HepG2 (cell line): ENCODE measurements around the gene C5orf34. TPM values are rescaled to one million over a fixed set of nuclear protein-coding genes. Genes with fewer than 3 reads are reported as not detected.
A peak's percentile ranks its signal among the peaks of the same experiment; 100 is the strongest.

Experiments
- FOXJ3 ChIP-seq: sonication (generic); formaldehyde crosslinking; IDR thresholded peaks from 2 replicates; pipeline ENCODE4 v1.4.0; 2020; ENCODE audit warnings: missing genetic modification reagents, mild to moderate bottlenecking, borderline replicate concordance
- LCORL ChIP-seq, 2 experiments: fragments of 450-650 bp in 1 of 2; sonication (generic) in 1 of 2; formaldehyde crosslinking in 1 of 2; IDR thresholded peaks; 2 replicates each; pipeline versions ENCODE4 v1.5.0 to v1.6.1; 2017 to 2020; ENCODE audit warnings: antibody characterized with exemption in 1 of 2, missing genetic modification reagents in 1 of 2
- MIER3 ChIP-seq: IDR thresholded peaks from 2 replicates; pipeline ENCODE4 v1.6.1; 2016; ENCODE audit warnings: missing compliant biosample characterization, borderline replicate concordance
- MYNN ChIP-seq: sonication (generic); formaldehyde crosslinking; IDR thresholded peaks from 2 replicates; pipeline ENCODE4 v1.4.0; 2020; ENCODE audit warnings: mild to moderate bottlenecking, low read depth, missing genetic modification reagents
- TOPORS ChIP-seq: sonication (generic); formaldehyde crosslinking; IDR thresholded peaks from 2 replicates; pipeline ENCODE4 v1.8.0; 2023; ENCODE audit warnings: mild to moderate bottlenecking, missing genetic modification reagents
- ZNF446 ChIP-seq: sonication (generic); formaldehyde crosslinking; IDR thresholded peaks from 2 replicates; pipeline ENCODE4 v1.5.0; 2020; ENCODE audit warnings: mild to moderate bottlenecking, missing genetic modification reagents
- ZNF83 ChIP-seq: sonication (generic); formaldehyde crosslinking; IDR thresholded peaks from 2 replicates; pipeline ENCODE4 v1.4.0; 2020; ENCODE audit warnings: missing genetic modification reagents, mild to moderate bottlenecking, borderline replicate concordance
- polyA plus RNA-seq, 8 experiments: library from polyadenylated mRNA; depleted of rRNA in 3 of 8; stranded (reverse) in 7 of 8; unstranded in 1 of 8; fragments of >200 nt; fragmentation: Illumina TruSeq in 4 of 8; extraction: Trizol in 4 of 8; gene quantifications; 2 replicates each; pipeline versions ENCODE4 v1.2.1 to v1.2.3, GENCODE V29; 2011 to 2016; ENCODE audit warnings: low read depth in 4 of 8, missing spikeins in 1 of 8, mixed read lengths in 1 of 8; ENCODE audit not compliant: insufficient read depth in 1 of 8
- total RNA-seq, 5 experiments: library from RNA; depleted of rRNA; stranded (reverse); fragments of >200 nt; fragmentation: Illumina TruSeq; extraction: Trizol; gene quantifications; 2 replicates each; pipeline ENCODE4 v1.2.3, GENCODE V29; 2016; ENCODE audit warnings: low read depth in 1 of 5
- TF ChIP-seq, protein P1 (sequence below): sonication (generic); formaldehyde crosslinking; IDR thresholded peaks from 2 replicates; pipeline ENCODE4 v1.4.0; 2020; ENCODE audit warnings: mild to moderate bottlenecking, low read depth, missing genetic modification reagents
- TF ChIP-seq, protein P2 (sequence below): IDR thresholded peaks from 2 replicates; pipeline ENCODE4 v1.6.1; 2016; ENCODE audit warnings: low read depth, missing genetic modification reagents, missing compliant biosample characterization
- TF ChIP-seq, protein P3 (sequence below): sonication (generic); formaldehyde crosslinking; IDR thresholded peaks from 2 replicates; pipeline ENCODE4 v1.9.0; 2021; ENCODE audit warnings: mild to moderate bottlenecking, missing genetic modification reagents
- TF ChIP-seq, protein P4 (sequence below): sonication (generic); formaldehyde crosslinking; IDR thresholded peaks from 2 replicates; pipeline ENCODE4 v1.5.1; 2020; ENCODE audit warnings: mild to moderate bottlenecking, missing genetic modification reagents

Gene C5orf34
- total and polyA plus RNA-seq, 2 of the 13 experiments (the other 11 are each of a cell fraction or from before 2014, with no cell fraction given), result 3.2 to 6.4 TPM

DNA sequence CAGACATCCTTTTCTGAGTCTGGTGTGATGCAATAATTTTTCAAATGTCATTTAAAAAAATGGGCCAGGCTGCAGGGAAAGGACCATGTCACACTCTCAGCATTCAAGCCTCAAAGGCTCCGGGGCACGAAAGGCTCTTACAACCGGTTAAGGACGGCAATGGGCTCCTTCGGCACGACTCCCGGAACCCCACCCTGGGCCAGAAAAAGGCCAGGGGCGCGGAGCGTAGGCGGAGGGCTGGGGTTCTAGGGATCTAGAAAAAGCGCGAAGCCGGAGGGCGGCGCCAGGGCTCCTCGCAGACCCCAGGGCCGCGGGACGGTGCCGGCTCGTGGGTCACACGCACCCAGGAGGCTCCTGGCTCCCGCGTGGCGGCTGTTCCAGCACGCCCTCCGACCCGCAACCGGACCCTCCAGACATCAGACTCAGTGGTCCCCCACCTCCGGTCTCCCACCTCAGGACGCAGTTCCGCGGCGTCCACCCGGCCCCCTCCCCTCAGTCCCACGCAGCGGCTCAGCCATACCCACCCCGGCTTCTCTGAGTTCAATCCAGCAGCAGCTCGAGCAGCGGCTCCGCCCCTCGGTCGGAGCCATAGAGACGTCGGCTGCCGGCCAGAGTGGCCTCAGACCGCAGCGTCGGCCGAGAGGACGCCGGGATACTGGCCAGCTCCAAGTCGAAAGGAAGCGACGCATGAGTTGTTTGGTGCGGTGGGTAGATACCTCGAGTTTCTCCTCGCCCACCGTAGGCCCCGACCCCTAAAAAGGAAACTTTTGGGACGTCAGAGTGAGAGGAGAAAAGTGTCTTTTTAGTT, 31.4 kb downstream of the C5orf34 start, which contains the start of gene TMEM267 (continued):
- 0 out of 2 replicates have a peak, but pooled peaks have one; percentile 36 for TF ChIP-seq MYNN (CRISPR knock-in tag)
- TF ChIP-seq, protein P1, sequence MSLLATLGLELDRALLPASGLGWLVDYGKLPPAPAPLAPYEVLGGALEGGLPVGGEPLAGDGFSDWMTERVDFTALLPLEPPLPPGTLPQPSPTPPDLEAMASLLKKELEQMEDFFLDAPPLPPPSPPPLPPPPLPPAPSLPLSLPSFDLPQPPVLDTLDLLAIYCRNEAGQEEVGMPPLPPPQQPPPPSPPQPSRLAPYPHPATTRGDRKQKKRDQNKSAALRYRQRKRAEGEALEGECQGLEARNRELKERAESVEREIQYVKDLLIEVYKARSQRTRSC (CRISPR knock-in tag), result no peak
- TF ChIP-seq TOPORS (CRISPR knock-in tag), result no peak
- TF ChIP-seq, protein P2, sequence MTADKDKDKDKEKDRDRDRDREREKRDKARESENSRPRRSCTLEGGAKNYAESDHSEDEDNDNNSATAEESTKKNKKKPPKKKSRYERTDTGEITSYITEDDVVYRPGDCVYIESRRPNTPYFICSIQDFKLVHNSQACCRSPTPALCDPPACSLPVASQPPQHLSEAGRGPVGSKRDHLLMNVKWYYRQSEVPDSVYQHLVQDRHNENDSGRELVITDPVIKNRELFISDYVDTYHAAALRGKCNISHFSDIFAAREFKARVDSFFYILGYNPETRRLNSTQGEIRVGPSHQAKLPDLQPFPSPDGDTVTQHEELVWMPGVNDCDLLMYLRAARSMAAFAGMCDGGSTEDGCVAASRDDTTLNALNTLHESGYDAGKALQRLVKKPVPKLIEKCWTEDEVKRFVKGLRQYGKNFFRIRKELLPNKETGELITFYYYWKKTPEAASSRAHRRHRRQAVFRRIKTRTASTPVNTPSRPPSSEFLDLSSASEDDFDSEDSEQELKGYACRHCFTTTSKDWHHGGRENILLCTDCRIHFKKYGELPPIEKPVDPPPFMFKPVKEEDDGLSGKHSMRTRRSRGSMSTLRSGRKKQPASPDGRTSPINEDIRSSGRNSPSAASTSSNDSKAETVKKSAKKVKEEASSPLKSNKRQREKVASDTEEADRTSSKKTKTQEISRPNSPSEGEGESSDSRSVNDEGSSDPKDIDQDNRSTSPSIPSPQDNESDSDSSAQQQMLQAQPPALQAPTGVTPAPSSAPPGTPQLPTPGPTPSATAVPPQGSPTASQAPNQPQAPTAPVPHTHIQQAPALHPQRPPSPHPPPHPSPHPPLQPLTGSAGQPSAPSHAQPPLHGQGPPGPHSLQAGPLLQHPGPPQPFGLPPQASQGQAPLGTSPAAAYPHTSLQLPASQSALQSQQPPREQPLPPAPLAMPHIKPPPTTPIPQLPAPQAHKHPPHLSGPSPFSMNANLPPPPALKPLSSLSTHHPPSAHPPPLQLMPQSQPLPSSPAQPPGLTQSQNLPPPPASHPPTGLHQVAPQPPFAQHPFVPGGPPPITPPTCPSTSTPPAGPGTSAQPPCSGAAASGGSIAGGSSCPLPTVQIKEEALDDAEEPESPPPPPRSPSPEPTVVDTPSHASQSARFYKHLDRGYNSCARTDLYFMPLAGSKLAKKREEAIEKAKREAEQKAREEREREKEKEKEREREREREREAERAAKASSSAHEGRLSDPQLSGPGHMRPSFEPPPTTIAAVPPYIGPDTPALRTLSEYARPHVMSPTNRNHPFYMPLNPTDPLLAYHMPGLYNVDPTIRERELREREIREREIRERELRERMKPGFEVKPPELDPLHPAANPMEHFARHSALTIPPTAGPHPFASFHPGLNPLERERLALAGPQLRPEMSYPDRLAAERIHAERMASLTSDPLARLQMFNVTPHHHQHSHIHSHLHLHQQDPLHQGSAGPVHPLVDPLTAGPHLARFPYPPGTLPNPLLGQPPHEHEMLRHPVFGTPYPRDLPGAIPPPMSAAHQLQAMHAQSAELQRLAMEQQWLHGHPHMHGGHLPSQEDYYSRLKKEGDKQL (CRISPR knock-in tag), result no peak
- TF ChIP-seq, protein P3, sequence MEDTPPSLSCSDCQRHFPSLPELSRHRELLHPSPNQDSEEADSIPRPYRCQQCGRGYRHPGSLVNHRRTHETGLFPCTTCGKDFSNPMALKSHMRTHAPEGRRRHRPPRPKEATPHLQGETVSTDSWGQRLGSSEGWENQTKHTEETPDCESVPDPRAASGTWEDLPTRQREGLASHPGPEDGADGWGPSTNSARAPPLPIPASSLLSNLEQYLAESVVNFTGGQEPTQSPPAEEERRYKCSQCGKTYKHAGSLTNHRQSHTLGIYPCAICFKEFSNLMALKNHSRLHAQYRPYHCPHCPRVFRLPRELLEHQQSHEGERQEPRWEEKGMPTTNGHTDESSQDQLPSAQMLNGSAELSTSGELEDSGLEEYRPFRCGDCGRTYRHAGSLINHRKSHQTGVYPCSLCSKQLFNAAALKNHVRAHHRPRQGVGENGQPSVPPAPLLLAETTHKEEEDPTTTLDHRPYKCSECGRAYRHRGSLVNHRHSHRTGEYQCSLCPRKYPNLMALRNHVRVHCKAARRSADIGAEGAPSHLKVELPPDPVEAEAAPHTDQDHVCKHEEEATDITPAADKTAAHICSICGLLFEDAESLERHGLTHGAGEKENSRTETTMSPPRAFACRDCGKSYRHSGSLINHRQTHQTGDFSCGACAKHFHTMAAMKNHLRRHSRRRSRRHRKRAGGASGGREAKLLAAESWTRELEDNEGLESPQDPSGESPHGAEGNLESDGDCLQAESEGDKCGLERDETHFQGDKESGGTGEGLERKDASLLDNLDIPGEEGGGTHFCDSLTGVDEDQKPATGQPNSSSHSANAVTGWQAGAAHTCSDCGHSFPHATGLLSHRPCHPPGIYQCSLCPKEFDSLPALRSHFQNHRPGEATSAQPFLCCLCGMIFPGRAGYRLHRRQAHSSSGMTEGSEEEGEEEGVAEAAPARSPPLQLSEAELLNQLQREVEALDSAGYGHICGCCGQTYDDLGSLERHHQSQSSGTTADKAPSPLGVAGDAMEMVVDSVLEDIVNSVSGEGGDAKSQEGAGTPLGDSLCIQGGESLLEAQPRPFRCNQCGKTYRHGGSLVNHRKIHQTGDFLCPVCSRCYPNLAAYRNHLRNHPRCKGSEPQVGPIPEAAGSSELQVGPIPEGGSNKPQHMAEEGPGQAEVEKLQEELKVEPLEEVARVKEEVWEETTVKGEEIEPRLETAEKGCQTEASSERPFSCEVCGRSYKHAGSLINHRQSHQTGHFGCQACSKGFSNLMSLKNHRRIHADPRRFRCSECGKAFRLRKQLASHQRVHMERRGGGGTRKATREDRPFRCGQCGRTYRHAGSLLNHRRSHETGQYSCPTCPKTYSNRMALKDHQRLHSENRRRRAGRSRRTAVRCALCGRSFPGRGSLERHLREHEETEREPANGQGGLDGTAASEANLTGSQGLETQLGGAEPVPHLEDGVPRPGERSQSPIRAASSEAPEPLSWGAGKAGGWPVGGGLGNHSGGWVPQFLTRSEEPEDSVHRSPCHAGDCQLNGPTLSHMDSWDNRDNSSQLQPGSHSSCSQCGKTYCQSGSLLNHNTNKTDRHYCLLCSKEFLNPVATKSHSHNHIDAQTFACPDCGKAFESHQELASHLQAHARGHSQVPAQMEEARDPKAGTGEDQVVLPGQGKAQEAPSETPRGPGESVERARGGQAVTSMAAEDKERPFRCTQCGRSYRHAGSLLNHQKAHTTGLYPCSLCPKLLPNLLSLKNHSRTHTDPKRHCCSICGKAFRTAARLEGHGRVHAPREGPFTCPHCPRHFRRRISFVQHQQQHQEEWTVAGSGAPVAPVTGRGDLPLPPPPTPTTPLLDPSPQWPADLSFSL, result 0 out of 2 replicates have a peak, but pooled peaks have one; percentile 45
- 0 out of 2 replicates have a peak, but pooled peaks have one; percentile 33 for TF ChIP-seq ZNF83 (CRISPR knock-in tag)
- TF ChIP-seq FOXJ3 (CRISPR knock-in tag), result no peak
- TF ChIP-seq, protein P4, sequence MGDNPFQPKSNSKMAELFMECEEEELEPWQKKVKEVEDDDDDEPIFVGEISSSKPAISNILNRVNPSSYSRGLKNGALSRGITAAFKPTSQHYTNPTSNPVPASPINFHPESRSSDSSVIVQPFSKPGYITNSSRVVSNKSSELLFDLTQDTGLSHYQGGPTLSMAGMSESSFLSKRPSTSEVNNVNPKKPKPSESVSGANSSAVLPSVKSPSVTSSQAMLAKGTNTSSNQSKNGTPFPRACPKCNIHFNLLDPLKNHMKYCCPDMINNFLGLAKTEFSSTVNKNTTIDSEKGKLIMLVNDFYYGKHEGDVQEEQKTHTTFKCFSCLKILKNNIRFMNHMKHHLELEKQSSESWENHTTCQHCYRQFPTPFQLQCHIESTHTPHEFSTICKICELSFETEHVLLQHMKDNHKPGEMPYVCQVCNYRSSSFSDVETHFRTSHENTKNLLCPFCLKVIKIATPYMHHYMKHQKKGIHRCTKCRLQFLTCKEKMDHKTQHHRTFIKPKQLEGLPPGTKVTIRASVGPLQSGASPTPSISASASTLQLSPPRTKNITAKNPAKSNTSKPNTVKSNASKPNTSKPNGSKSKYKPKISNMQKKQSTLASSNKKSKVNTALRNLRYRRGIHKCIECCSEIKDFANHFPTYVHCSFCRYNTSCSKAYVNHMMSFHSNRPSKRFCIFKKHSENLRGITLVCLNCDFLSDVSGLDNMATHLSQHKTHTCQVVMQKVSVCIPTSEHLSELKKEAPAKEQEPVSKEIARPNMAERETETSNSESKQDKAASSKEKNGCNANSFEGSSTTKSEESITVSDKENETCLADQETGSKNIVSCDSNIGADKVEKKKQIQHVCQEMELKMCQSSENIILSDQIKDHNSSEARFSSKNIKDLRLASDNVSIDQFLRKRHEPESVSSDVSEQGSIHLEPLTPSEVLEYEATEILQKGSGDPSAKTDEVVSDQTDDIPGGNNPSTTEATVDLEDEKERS (CRISPR knock-in tag), result 0 out of 2 replicates have a peak, but pooled peaks have one; percentile 4
- 0 out of 2 replicates have a peak, but pooled peaks have one; percentile 19 for TF ChIP-seq MIER3 (CRISPR knock-in tag)
- peak; percentile 59; the same call in 1 of the 2 replicates for TF ChIP-seq ZNF446 (CRISPR knock-in tag)
- TF ChIP-seq LCORL (IDR thresholded peaks at IDR 0.05), result no peak
- TF ChIP-seq LCORL (CRISPR knock-in tag; IDR thresholded peaks at IDR 0.05), result peak; percentile 71; the same call in 1 of the 2 replicates
